DND-41 (cell line): ENCODE results near the gene ZFP91.

Experiments
- ATAC-seq: fragments of 200-7000 bp; cut with Tn5 transposase; 3 replicates; pipeline ENCODE4 v1.9.1; 2021; ENCODE audit warnings: low read depth; ENCODE audit not compliant: insufficient read depth
- DNase-seq: peaks from one replicate; pipeline ENCODE4 v3.0.0-alpha.2; 2020
- H2AFZ ChIP-seq: 2 replicates; pipeline ENCODE4 v1.6.0; 2012; ENCODE audit warnings: low read depth, low read length
- H3K27ac ChIP-seq: 2 replicates; pipeline ENCODE4 v1.5.1; 2012; ENCODE audit warnings: low read length, inconsistent platforms
- H3K27me3 ChIP-seq: fragments of 200-600 bp; sonication (generic); 2 replicates; pipeline ENCODE4 v1.6.0; 2012; ENCODE audit warnings: low read length, mild to moderate bottlenecking, inconsistent platforms; ENCODE audit not compliant: insufficient read depth, poor library complexity
- H3K36me3 ChIP-seq: 2 replicates; pipeline ENCODE4 v1.5.1; 2012; ENCODE audit warnings: low read length, inconsistent platforms; ENCODE audit not compliant: insufficient read depth
- H3K4me1 ChIP-seq: 2 replicates; pipeline ENCODE4 v1.5.1; 2012; ENCODE audit warnings: mild to moderate bottlenecking, low read length; ENCODE audit not compliant: insufficient read depth
- H3K4me2 ChIP-seq: 2 replicates; pipeline ENCODE4 v1.6.0; 2012; ENCODE audit warnings: mild to moderate bottlenecking, moderate library complexity, low read length, inconsistent platforms; ENCODE audit not compliant: insufficient read depth
- H3K4me3 ChIP-seq, 2 experiments: fragments of 200-600 bp in 1 of 2; shearing (Covaris generic) in 1 of 2; 2 replicates each; pipeline ENCODE4 v1.5.1; 2012 to 2016; ENCODE audit warnings: inconsistent platforms in 2 of 2, low read length in 2 of 2, mild to moderate bottlenecking in 2 of 2, low read depth in 1 of 2, moderate library complexity in 1 of 2
- H3K79me2 ChIP-seq: 2 replicates; pipeline ENCODE4 v1.6.0; 2012; ENCODE audit warnings: low read length, inconsistent platforms; ENCODE audit not compliant: insufficient read depth
- H3K9ac ChIP-seq: 2 replicates; pipeline ENCODE4 v1.6.0; 2012; ENCODE audit warnings: low read depth, mild to moderate bottlenecking, inconsistent platforms, low read length, moderate library complexity
- H3K9me3 ChIP-seq: 2 replicates; pipeline ENCODE4 v1.5.1; 2012; ENCODE audit warnings: low read length, moderate library complexity, mild to moderate bottlenecking, inconsistent platforms; ENCODE audit not compliant: insufficient read depth, severe bottlenecking
- H4K20me1 ChIP-seq: 2 replicates; pipeline ENCODE4 v1.6.0; 2012; ENCODE audit warnings: low read length; ENCODE audit not compliant: insufficient read depth
- CTCF ChIP-seq: IDR thresholded peaks from 2 replicates; pipeline ENCODE4 v1.5.1; 2012; ENCODE audit warnings: borderline replicate concordance, low read length, moderate library complexity, mild to moderate bottlenecking; ENCODE audit not compliant: poor library complexity, severe bottlenecking; ENCODE audit errors: extremely low read depth
- EZH2 ChIP-seq: IDR thresholded peaks from 3 replicates; pipeline ENCODE4 v1.6.1; 2012; ENCODE audit warnings: borderline replicate concordance, low read depth, mild to moderate bottlenecking, moderate library complexity, low read length, inconsistent platforms; ENCODE audit not compliant: severe bottlenecking

The ZFP91 gene

GRCh38 chr11:58641803-58642581, 63.1 kb downstream of the ZFP91 start:
- Histone ChIP-seq H4K20me1 (no peaks in the 10 kb centered on the region), H3K4me3 (no peak overlapping the region), H3K4me1 (peaks cover 17% of the 10 kb centered on the region), H3K4me2 (no peak overlapping the region), H3K27ac (no peak overlapping the region), H3K9me3 (peaks cover 6% of the 10 kb centered on the region), H2AFZ (no peak overlapping the region), H3K9ac (no peak overlapping the region), H3K36me3 (no peaks in the 10 kb centered on the region), H3K27me3 (peaks cover 2% of the 10 kb centered on the region), H3K79me2 (no peaks in the 10 kb centered on the region)
- DNase-seq (no peak), ATAC-seq (no peak)
- no peak for TF ChIP-seq EZH2
- no peak for TF ChIP-seq CTCF

- H3K4me2 ChIP-seq = no peak overlapping the region
- no peaks in the 10 kb centered on the region for H3K79me2 ChIP-seq
- ATAC-seq (no peak), DNase-seq (no peak)
- H3K4me3 ChIP-seq = no peak overlapping the region
- peaks cover 6% of the 10 kb centered on the region for H3K9me3 ChIP-seq
- H3K36me3 ChIP-seq = no peaks in the 10 kb centered on the region
- no peak overlapping the region for H2AFZ ChIP-seq
- H3K4me1 ChIP-seq = peaks cover 3% of the 10 kb centered on the region
- no peak overlapping the region for H3K9ac ChIP-seq
- no peaks in the 10 kb centered on the region for H4K20me1 ChIP-seq
- peaks cover 2% of the 10 kb centered on the region for H3K27me3 ChIP-seq
- H3K27ac ChIP-seq = no peak overlapping the region
- TF ChIP-seq EZH2 (no peak), CTCF (no peak)
These were observed 67.0 kb downstream of the ZFP91 start for GRCh38 chr11:58645854-58646253.

- no peak for ATAC-seq
- H3K9ac ChIP-seq = no peak overlapping the region
- no peaks in the 10 kb centered on the region for H4K20me1 ChIP-seq
- H3K4me2 ChIP-seq = no peak overlapping the region
- H3K4me3 ChIP-seq = no peak overlapping the region
- no peak overlapping the region for H3K27ac ChIP-seq
- no peak overlapping the region for H2AFZ ChIP-seq
- H3K9me3 ChIP-seq = peaks cover 6% of the 10 kb centered on the region
- H3K36me3 ChIP-seq = no peaks in the 10 kb centered on the region
- H3K4me1 ChIP-seq = no peaks in the 10 kb centered on the region
- DNase-seq = no peak
- H3K79me2 ChIP-seq = no peaks in the 10 kb centered on the region
- peaks cover 2% of the 10 kb centered on the region for H3K27me3 ChIP-seq
- TF ChIP-seq EZH2 (no peak), CTCF (no peak)
These were observed 68.4 kb downstream of the ZFP91 start for GRCh38 chr11:58647141-58647699.
